Fibroblast of lung (primary cell): Measurements from ENCODE around the gene SRI. TPM values are rescaled to one million over a fixed set of nuclear protein-coding genes. Genes with fewer than 3 reads are reported as not detected.

Experiments used
- DNase-seq, 2 donors: peaks; one replicate each; pipeline versions ENCODE4 v3.0.0 to v3.0.0-alpha.2; 2010; ENCODE audit warnings: low read depth in 2 of 2
- H2AFZ ChIP-seq: 2 replicates; pipeline ENCODE4 v1.5.1; 2012; ENCODE audit warnings: low read length, control low read depth, inconsistent platforms
- H3K27ac ChIP-seq: 2 replicates; pipeline ENCODE4 v1.5.1; 2011; ENCODE audit warnings: low read length, control low read depth; ENCODE audit not compliant: insufficient read depth
- H3K27me3 ChIP-seq: 2 replicates; pipeline ENCODE4 v1.5.1; 2011; ENCODE audit warnings: mild to moderate bottlenecking, low read length; ENCODE audit not compliant: control insufficient read depth, insufficient read depth
- H3K36me3 ChIP-seq: 2 replicates; pipeline ENCODE4 v1.5.1; 2011; ENCODE audit warnings: low read length; ENCODE audit not compliant: control insufficient read depth, insufficient read depth
- H3K4me1 ChIP-seq: 2 replicates; pipeline ENCODE4 v1.5.1; 2011; ENCODE audit warnings: low read length; ENCODE audit not compliant: control insufficient read depth, insufficient read depth; ENCODE audit errors: extremely low read depth
- H3K4me2 ChIP-seq: 2 replicates; pipeline ENCODE4 v1.5.1; 2011; ENCODE audit warnings: low read length, control low read depth; ENCODE audit not compliant: insufficient read depth; ENCODE audit errors: extremely low read depth
- H3K4me3 ChIP-seq, 4 experiments: fragments of 200-600 bp in 1 of 4; sonication (generic) in 1 of 4; replicated peaks in 1 of 4; 2 replicates each; pipeline ENCODE4 v1.5.1; 2011 to 2016; ENCODE audit warnings: low read length in 4 of 4, low read depth in 3 of 4, mild to moderate bottlenecking in 3 of 4, control low read depth in 2 of 4, inconsistent platforms in 1 of 4, mixed read lengths in 1 of 4; ENCODE audit not compliant: insufficient read depth in 1 of 4; ENCODE audit errors: control extremely low read depth in 1 of 4
- H3K79me2 ChIP-seq: 2 replicates; pipeline ENCODE4 v1.5.1; 2012; ENCODE audit warnings: mild to moderate bottlenecking, low read length, inconsistent platforms; ENCODE audit not compliant: control insufficient read depth, insufficient read depth
- H3K9ac ChIP-seq: 2 replicates; pipeline ENCODE4 v1.5.1; 2011; ENCODE audit warnings: mild to moderate bottlenecking, low read length, control low read depth; ENCODE audit not compliant: insufficient read depth
- H3K9me3 ChIP-seq: 2 replicates; pipeline ENCODE4 v1.5.1; 2012; ENCODE audit warnings: low read depth, low read length; ENCODE audit not compliant: control insufficient read depth, insufficient read depth
- H4K20me1 ChIP-seq: 2 replicates; pipeline ENCODE4 v1.5.1; 2011; ENCODE audit warnings: low read length; ENCODE audit not compliant: control insufficient read depth, insufficient read depth; ENCODE audit errors: extremely low read depth
- CTCF ChIP-seq, 2 donors: IDR thresholded peaks in 1 of 2; conservative IDR thresholded peaks in 1 of 2; 1 replicate in 1 of 2; 2 replicates in 1 of 2; pipeline ENCODE4 v1.5.1; 2011 to 2012; ENCODE audit warnings: low read length in 2 of 2, control low read depth in 1 of 2, inconsistent platforms in 1 of 2, low read depth in 1 of 2, mild to moderate bottlenecking in 1 of 2
- EZH2 ChIP-seq: IDR thresholded peaks from 2 replicates; pipeline ENCODE4 v1.5.1; 2012; ENCODE audit warnings: low read length, control low read depth, mild to moderate bottlenecking; ENCODE audit errors: missing control alignments
- polyA plus RNA-seq, 2 donors: library from polyadenylated mRNA; depleted of rRNA in 1 of 2; stranded (reverse) in 1 of 2; unstranded in 1 of 2; fragments of >200 nt; gene quantifications; 2 replicates each; pipeline ENCODE4 v1.2.1, GENCODE V29; 2011 to 2012; ENCODE audit warnings: missing spikeins in 1 of 2
- total RNA-seq: library from RNA; depleted of rRNA; stranded (reverse); fragments of >200 nt; gene quantifications from 2 replicates; pipeline ENCODE4 v1.2.1, GENCODE V29; 2014

SRI gene
- total and polyA plus RNA-seq, 2 donors (not counting 1 experiment from before 2014, with no cell fraction given): 75.1 to 204 TPM

- Histone ChIP-seq H3K4me3 (no peak overlapping the region), H3K27me3 (no peaks in the 10 kb centered on the region)
Observed at GRCh38 chr7:88203401-88203800, 16.4 kb downstream of the SRI start.

GRCh38 chr7:88202799-88203198 is 17.0 kb downstream of the SRI start:
- Histone ChIP-seq H3K27ac (no peak overlapping the region), H3K9ac (no peak overlapping the region), H3K36me3 (peaks cover 8% of the 10 kb centered on the region), H3K79me2 (no peaks in the 10 kb centered on the region), H2AFZ (no peak overlapping the region), H4K20me1 (no peaks in the 10 kb centered on the region), H3K9me3 (no peaks in the 10 kb centered on the region), H3K4me1 (no peaks in the 10 kb centered on the region), H3K4me2 (no peak overlapping the region), H3K4me3 (no peak overlapping the region), H3K27me3 (no peaks in the 10 kb centered on the region)
- no peak for TF ChIP-seq CTCF (conservative IDR thresholded peaks at IDR 0.05 in 1 of 2, IDR thresholded peaks at IDR 0.05 in 1 of 2; ENCODE audit: low read depth in 1 of 2, low read length in 2 of 2)
- TF ChIP-seq EZH2: no peak
- no peak for DNase-seq

More at GRCh38 chr7:88203401-88203800, 16.4 kb downstream of the SRI start:
- TF ChIP-seq CTCF (conservative IDR thresholded peaks at IDR 0.05 in 1 of 2, IDR thresholded peaks at IDR 0.05 in 1 of 2; ENCODE audit: low read depth in 1 of 2, low read length in 2 of 2) (no peak), EZH2 (no peak)
- H3K4me1 ChIP-seq: no peaks in the 10 kb centered on the region
- no peaks in the 10 kb centered on the region for H3K9me3 ChIP-seq
- DNase-seq: no peak
- peaks cover 8% of the 10 kb centered on the region for H3K36me3 ChIP-seq
- no peaks in the 10 kb centered on the region for H4K20me1 ChIP-seq
- no peak overlapping the region for H2AFZ ChIP-seq
- no peaks in the 10 kb centered on the region for H3K79me2 ChIP-seq
- H3K27ac ChIP-seq: no peak overlapping the region
- H3K4me2 ChIP-seq: no peak overlapping the region
- H3K9ac ChIP-seq: no peak overlapping the region

GRCh38 chr7:88202278-88202677 is 17.6 kb downstream of the SRI start:
- H3K27me3 ChIP-seq: no peaks in the 10 kb centered on the region
- H3K4me1 ChIP-seq: no peaks in the 10 kb centered on the region
- no peaks in the 10 kb centered on the region for H3K79me2 ChIP-seq
- no peak overlapping the region for H3K27ac ChIP-seq
- peaks cover 6% of the 10 kb centered on the region for H3K36me3 ChIP-seq
- H3K4me3 ChIP-seq: no peak overlapping the region
- TF ChIP-seq CTCF (conservative IDR thresholded peaks at IDR 0.05 in 1 of 2, IDR thresholded peaks at IDR 0.05 in 1 of 2; ENCODE audit: low read depth in 1 of 2, low read length in 2 of 2) (no peak), EZH2 (no peak)
- DNase-seq: no peak
- no peak overlapping the region for H2AFZ ChIP-seq
- H3K9me3 ChIP-seq: no peaks in the 10 kb centered on the region
- no peak overlapping the region for H3K9ac ChIP-seq
- no peak overlapping the region for H3K4me2 ChIP-seq
- no peaks in the 10 kb centered on the region for H4K20me1 ChIP-seq
